GM21360 (cell line): ENCODE results near the gene TRIM54.
"Not testable (repeated sequence)": the region's sequence is repeated elsewhere in the genome, so short reads cannot be mapped to it uniquely, and the experiment has no call there.

Experiments
- ATAC-seq: cut with Tn5 transposase; IDR thresholded peaks from one replicate; pipeline ENCODE4 v1.9.1; 2021; ENCODE audit warnings: mild to moderate bottlenecking, moderate library complexity; ENCODE audit not compliant: unreplicated experiment

Gene TRIM54

GRCh38 chr2:27280826-27281225 lies 1.4 kb upstream of the TRIM54 start:
- ATAC-seq = no peak

- no peak for ATAC-seq
Measured at GRCh38 chr2:27281442-27281841, 787 bp upstream of the TRIM54 start.

DNA sequence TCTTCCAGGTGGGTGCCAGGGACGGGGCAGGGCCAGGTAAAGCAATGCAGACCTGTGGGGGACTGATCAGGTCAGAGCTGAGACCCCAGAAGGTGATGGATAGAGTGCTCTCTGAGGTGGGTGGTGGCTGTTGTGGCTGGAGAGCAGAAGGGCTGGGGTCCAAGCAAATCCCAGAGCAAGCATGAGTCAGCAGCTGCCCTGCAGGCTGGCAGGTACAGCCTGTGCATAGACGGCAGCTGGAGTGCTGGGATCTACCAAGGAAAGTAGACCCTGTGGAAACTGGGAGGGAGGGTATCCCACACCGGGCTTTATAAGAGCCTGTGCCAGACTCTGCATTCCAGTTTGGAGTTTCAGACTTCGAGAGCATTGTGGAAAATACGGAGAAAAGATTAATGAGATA lies 663 bp downstream of the TRIM54 start:
- no peak for ATAC-seq

DNA sequence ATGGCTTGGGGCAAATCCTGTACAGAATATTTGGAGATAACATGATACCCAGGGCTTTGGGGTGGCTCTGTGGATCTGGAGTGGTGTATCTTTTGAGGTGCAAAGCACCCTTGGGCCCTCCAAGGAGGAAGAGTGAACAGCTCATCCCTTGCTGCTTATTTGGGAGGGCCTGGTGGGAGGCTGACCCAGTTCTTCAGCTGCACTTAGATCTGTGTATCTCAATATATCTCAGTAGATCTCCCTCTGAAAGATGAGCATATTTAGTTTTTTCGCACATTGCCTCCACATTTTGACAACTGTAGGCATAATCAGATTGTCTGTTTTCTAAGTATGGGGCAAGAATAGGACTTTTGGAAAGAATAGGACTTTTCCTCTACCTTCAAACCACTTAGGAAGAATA lies 2.8 kb downstream of the TRIM54 start:
- no peak for ATAC-seq

DNA sequence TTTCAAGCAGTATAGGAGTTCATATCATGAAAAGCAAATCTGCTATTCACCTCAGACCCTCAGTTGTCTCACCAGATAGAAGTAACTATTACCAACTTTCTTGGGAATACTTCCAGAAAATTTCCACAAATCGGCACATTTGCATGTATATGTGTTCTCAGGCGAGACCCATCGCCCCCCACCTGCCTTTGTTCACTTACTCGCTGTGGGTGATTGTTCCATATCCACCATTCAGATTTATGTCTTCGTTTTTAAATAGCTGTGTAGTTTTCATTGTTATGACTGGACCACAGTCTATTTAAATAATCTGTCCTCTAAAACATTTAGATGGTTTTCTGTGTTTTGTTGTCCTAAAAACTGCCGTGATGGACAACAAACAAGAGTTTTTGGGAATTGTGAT lies 3.3 kb downstream of the TRIM54 start:
- ATAC-seq = no peak

GRCh38 chr2:27288610-27289009 lies 6.4 kb downstream of the TRIM54 start:
- no peak for ATAC-seq

GRCh38 chr2:27290549-27290948 lies 8.3 kb downstream of the TRIM54 start:
- ATAC-seq = no peak

DNA sequence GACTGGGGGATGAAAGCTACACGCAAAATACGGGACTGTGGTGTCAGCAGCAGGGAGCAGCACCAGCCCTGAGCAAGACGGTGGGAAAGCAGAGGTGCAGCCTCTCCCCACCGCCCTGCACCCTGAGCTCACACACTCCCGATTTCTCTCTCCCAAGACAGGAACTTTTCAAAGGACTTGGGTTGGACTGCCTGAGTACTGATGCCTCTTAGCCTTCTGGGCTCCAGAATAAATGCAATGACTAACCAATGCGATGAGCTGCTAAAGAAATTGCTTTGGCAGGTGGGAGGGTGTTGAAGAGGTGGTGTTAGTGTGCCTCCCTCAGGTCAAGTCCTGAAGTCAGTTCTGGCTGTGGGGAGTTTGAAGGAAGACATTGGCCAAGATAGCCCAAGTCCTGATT lies 9.6 kb downstream of the TRIM54 start:
- ATAC-seq = no peak

GRCh38 chr2:27294928-27295327 lies 12.7 kb downstream of the TRIM54 start:
- ATAC-seq = no peak

DNA sequence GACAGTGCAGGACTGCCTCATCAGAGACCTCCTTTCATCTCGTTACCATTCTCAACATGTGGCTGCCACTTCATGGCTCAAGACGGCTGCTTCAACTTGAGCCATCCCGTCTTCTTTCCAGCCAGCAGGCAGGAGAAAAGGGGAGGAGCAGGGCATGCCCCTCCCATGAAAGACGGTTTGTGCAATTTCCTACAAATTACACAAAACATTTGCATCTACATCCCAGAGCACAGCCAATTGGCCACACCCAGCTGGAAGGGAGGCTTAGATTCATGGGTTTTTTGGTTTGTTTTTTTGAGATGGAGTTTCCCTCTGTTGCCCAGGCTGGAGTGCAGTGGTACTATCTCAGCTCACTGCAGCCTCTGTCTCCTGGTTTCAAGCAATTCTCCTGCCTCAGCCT lies 14.3 kb downstream of the TRIM54 start:
- no peak for ATAC-seq

GRCh38 chr2:27297195-27297594 lies 15.0 kb downstream of the TRIM54 start:
- ATAC-seq = no peak

DNA sequence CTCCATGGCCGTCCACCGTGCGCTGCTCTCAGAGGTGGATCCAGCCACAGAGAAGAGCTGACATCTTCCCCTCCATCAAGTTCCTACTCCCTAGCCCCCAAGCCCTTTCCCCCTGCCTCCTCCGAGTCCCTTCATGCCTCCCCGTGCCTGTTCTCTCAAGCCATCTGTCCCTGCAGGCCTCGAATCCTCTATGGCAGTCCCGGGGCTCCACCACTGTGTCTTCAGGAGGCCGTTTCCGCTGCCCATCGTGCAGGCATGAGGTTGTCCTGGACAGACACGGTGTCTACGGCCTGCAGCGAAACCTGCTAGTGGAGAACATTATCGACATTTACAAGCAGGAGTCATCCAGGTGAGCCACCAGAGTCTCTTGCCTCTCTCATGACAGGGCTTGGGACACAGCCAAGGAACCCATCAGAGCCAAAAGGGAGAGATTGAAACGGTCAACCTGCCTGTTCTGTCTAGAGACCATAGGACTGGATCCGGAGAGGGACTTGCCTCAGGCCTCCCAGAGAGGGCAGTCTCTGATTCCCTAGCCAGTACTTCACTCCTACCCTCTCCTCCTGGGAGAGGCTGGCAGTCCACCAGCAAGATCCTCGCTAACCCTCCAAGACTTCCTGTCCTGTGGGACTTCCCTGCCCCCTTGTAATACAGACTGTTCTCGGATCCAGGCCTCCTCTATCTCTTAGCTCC lies 16.3 kb downstream of the TRIM54 start:
- no peak for ATAC-seq

GRCh38 chr2:27300606-27301005 lies 18.4 kb downstream of the TRIM54 start:
- ATAC-seq = not testable (repeated sequence)

- ATAC-seq = no peak
Measured at GRCh38 chr2:27303093-27304025, 21.1 kb downstream of the TRIM54 start.

GRCh38 chr2:27304488-27305240 lies 22.4 kb downstream of the TRIM54 start:
- ATAC-seq = no peak

DNA sequence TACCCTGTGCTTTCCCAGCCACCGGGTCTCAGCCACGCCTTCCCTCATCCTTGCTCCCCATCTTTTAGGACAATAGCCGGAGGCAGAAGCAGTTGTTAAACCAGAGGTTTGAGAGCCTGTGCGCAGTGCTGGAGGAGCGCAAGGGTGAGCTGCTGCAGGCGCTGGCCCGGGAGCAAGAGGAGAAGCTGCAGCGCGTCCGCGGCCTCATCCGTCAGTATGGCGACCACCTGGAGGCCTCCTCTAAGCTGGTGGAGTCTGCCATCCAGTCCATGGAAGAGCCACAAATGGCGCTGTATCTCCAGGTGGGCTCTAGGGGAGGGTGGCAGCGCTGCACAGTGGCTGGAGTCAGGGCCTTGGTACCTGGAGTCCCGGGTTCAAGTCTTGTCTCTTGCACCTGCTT lies 23.3 kb downstream of the TRIM54 start:
- ATAC-seq = no peak

DNA sequence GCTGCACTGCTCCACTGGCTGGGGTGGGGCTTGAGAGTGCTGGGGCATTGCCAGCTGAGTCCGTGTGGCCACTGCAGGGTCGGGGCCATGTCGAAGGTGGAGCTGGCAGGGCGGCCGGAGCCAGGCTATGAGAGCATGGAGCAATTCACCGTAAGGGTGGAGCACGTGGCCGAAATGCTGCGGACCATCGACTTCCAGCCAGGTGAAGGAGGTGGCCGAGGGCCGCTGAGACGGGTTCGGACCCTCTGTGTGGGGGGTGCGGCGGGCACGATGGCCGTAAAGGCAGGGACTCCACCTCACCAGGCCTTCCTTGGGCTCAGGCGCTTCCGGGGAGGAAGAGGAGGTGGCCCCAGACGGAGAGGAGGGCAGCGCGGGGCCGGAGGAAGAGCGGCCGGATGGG lies 23.9 kb downstream of the TRIM54 start:
- no peak for ATAC-seq

DNA sequence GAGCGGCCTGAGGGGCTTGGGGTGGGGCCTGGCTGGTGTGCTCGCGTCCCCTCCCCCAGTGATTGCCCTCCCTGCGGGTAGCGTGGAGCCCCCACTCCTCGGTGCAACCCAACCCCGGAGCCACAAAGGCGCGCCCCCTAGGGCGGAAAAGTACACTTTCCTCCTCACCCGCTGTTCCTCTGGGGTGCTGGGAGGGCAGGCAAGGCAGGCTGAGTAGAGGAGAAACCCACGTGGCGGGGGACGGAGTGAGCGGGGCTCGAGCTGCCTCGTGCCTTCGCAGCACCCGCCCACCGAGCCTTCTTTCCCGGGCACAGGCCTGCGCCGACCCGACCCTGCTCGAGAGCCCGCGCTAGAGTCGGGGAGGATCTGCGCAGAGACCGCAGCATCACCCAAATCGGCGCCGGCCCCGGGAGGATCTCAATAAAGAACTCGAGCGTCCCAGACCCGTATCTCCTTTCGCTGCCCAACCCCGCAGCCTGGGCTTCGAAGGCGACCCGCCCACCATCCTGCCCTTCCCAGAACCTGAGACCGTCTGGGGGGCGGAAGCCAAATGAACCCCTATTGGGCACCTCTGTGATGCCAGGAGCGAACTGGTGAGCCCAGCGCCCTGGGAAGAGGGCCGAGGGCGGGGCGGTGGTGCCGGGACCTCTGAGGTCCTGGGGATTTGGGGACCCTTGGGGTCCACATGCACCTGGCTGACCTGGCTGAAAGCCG lies 24.5 kb downstream of the TRIM54 start:
- ATAC-seq = no peak

DNA sequence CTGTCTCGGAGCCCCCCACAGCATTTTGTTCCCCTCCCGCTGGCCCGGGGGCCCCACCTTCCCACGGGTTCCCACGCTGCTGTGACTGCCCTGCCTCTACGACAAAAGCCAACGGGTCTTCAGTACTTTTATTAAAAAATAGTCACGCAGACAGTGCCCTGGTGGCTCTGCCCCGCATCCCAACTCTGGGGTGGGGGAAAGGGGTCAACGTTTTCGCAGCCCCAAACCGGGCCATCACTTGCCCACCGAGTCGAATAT lies 25.0 kb downstream of the TRIM54 start:
- ATAC-seq = no peak

- no peak for ATAC-seq
Measured at GRCh38 chr2:27307545-27308358, 25.5 kb downstream of the TRIM54 start.
